ENCODE data around the gene USP6NL.

Gene USP6NL

DNA sequence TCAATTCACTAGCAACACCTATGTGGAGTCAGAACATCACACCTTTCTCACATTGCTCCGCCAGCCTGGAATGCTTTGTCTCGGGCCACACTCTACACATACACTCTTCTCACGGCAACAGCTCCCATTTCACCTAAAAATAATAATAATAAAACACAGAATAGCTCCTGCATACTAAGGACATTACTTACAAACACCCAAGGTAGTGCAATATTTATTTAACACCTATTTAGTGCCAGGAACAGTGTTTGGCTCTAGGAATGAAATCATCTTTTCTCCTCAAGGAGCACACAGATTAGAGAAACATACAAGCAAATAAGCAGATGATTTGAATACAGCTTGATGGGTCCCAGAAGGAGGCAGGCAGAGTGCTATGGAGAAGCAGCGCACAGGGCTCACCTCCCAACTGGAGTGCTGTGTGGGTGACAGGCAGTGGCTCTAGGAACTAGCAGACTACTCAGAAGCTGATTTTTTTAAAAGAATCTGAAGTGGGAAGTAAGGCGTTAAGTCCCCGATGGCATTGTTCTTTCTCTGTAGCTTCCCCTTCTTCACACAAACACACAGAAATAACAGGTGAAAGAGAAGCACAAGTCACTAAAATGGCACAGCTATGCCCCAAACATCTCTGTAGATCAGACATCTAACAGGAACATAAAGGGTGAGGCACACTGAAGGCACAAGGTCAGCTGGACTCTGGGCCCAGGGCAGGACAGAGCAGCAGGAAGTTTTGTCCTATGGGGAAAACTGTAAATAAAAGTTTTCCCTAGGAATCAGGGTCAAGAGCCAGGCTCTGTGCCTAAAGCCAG lies 16.7 kb downstream of the USP6NL start:
- no peak for DNase-seq (ENCODE audit: low read depth, low spot score)

DNA sequence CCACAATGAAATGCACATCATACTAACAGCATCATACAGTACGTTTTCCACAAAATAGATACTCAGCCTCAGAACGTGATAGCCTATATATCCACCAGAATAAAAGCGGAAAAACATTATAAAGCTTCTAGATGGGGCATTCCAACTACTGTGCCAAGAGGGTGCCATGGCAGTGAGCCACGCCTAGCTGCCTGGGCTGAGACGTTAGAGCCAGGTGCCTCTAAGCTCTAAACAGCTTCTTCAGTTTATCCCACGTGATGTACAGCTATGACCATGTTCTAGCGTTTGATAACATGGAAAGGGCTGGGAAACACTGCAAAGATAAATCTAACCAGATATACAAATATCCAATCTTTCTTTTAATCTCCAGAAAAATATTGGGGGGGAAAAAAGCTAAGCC lies 17.8 kb downstream of the USP6NL start:
- no peak for DNase-seq (ENCODE audit: low read depth, low spot score)

DNA sequence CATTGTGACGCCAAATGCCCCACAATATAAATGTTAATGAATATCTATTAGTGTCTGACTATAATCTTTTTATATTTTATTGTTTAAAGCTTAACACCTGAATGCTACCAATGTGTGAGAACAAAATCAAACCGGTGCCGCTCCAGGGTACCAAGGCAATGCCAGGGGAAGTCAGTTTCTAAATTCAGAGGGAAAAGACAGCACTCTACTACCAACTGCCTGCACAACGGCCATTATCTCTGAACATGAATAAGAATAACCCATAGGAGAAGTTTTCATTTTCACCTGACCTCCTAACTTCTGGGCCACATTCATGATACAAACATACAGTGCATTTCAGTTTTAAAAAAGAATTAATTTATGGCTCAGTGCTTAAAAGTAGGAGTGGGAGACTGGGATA lies 21.7 kb downstream of the USP6NL start:
- DNase-seq (ENCODE audit: low read depth, low spot score), result no peak

DNA sequence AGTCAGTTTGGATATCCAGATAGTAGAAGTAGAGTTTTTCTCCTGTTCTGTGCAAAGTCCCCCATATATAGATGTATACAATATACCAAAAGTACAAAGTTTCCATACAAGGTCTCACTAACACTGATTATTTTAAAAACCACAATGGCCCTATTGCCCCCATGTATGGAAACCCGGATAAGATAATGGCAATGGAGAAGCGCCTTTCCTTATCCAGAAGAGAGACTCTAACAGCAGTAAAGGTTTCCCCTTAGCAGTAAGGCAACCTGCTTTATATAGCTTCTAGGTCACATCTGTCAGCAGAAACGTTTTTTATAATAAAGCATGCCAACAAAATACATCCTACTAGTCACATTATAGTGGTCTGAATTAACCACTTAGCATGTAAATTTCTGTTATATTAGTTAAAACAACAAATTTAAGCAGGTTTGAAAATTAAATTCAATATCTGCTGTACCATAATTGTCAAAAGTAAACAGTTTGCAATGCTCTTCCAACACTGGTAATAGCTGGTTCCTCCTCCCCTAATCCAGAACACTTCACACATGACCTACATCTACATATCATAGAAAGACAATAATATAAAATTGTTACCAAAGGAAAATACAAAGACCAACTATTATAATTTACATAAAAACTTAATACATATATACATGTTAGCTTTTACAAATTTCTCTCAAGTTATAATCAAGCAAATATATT lies 22.4 kb downstream of the USP6NL start:
- DNase-seq (ENCODE audit: low read depth, low spot score), result no peak

DNA sequence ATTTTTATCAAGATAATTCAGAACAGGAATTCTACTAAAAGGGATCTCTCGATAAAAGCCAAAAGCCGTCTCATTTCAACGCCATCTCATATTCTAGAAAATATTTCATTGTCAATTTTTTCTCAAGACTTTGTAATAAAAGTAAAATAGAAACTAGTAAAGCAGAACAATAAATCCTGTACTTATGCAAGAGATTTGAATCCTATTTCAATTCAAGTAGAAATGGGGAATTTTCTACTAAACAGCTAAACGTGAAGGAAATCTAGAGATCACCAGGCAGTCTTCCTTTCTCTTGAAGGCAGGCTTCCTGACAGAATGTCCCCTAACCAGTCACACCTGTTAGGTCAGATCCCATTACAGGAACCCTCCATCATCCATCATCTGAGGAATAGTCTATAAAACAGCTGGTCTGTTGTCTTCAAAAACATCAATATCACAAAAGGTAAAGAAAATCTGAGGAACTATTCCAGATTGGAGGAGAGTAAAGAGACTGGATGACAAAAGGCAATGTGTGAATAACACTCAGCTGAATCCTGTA lies 23.7 kb downstream of the USP6NL start:
- no peak for DNase-seq (ENCODE audit: low read depth, low spot score)

DNA sequence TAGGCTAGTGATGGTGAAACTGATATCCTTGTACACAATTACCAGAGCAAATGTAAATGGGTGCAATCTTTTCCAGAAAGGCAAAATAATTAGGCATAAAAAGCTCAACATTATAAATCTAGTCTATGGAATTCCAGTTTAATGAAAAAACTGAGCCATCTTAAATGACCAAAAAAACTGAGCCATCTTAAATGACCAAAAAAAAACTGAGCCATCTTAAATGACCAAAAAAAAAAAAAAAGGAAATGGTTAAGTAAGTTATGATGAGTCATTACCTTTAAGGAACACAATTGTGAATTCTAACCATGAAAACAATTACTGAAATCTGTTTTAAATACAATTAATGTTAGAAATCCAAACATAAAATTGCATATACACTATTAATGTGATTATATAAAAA lies 25.3 kb downstream of the USP6NL start:
- DNase-seq (ENCODE audit: low read depth, low spot score), result no peak

DNA sequence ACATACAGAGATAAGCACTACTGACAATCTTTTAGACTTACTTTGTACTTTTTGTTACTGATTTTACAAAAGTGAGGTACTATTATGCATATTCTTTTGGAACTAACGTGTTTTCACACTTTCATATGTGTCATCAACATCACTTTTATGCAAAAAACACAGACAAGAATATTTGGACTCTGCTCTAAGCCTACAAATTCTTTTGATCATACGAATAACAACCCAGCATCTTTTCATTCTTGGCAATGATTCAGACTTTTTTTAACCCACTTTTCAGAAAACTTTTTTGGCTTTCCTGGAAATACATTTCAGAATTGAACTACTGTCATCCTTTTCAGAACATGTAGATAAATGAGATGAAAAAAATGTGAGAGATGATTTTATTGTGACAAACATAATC lies 30.2 kb downstream of the USP6NL start:
- no peak for DNase-seq (ENCODE audit: low read depth, low spot score)

DNA sequence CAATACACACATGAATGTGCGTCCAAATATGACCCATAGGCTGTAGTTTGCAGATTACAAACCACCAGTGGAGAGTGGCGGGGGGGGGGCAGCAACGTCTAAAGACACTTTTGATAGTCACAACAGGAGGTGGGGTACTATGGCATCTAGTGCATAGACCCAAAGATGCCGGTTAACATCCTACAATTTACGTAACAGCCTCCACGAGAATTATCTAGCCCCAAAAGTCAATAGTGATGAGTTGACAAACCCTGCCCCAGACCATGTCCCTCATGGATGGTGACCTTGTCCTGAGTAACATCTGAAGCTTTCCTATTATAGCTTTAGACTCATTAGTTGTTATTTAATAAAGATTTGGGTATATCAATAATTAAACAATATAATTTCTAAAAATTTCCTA lies 31.6 kb downstream of the USP6NL start:
- no peak for DNase-seq (ENCODE audit: low read depth, low spot score)

DNA sequence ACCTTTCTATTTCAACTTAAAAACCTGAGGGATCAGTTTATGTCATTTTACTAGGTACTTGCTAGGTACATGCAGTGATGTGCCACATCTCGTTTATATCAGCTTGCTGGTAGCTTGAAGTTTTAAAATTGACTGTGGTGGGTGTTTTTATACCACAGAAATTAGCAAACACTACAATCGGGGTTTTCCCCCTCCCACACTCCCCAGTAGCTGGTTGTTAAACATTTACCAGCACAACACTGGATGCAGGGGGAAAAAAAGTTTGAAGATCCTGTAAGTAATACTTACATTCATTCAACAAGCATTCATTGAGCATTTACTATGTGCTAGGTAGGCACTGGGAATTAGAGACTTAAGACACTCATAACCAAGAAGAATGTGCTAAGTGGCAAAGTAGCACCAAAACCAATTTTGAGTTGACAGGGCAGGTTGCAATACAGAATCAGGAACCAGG lies 32.6 kb downstream of the USP6NL start:
- no peak for DNase-seq (ENCODE audit: low read depth, low spot score)

DNA sequence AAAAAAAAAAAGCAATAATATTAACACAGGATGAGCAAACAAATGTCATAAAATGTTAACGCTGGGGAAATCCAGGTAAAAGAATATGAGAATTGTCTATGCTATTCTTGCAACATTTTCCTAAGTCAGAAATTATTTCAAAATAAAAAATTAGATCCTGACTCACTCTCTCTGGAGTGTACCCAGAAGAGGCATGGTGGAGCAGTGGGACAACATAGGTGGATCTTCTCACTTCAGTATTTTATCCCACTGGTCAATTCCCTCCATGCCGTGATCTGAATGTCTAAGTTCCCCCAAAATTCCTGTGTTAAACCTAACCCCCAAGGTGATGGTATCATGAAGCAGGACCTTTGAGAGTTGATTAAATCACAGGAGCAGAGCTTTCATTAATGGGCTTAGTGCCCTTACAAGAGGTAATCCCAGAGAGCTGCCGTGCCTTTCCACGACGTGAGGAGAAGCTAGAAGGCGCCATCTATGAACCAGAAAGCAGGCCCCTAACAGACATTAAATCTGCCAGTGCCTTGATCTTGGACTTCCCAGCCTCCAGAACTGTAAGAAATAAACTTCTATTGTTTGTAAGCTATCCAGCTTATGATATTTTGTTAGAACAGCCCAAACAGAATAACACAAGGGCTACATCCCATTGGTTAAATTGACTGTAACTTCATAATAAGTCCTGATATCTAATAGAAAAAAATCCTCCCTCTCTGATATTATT lies 35.2 kb downstream of the USP6NL start:
- no peak for DNase-seq (ENCODE audit: low read depth, low spot score)

DNA sequence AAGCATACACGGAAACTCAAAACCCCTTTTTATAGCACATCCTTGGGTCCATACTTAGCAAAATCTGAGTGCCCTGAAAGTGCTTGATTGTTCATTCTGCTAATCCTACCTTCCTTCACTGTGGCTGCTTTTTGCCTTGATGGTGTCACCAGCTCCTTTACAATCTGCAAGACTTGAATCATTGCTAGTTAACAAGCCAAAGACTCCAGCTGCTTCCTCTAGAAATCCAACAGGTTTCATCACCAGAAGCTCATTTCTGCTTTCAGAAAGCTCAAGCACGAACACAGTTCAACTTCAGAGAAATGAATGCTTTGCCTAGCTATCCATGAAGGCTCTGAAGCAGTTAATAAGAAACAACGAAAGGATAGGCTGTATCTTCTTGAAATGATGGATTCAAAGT lies 38.0 kb downstream of the USP6NL start:
- peak; percentile 28 for DNase-seq (ENCODE audit: low read depth, low spot score)

DNA sequence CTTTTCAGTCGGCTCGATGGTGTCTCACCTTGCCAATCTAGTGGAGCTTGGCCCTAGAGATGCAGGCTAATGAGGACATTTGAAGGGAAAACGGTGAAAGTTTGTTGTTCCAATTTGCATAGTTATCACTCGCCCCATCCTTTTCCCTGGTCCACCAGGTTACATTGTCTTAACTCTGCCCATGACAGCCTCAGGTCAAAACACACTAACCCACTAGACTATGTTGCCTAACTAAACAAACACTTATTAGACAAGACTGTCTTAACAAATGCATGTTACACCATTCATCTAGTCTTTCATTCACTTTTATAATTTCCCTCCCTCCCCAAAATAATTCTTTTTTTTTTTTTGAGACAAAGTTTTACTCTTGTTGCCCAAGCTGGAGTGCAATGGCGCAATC lies 40.7 kb downstream of the USP6NL start:
- DNase-seq (ENCODE audit: low read depth, low spot score), result no peak

DNA sequence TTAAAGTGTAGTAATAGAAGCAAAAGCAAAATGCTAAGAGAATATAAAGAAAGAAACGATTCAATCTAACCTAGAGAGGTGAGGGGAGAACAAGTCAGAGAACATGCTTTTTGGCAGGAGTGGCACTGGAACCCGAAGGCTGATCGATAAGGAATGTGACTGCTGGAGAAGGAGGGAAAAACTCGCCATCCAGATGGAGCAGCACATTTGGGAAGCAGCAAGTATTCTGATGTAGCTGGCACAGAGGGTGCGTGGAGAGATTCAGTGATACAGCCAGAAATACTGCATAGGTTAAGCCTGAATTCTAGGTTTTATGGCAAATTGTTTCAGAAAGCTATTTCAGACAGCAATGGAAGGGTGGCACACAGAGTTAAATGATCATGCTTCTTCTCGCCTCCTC lies 42.0 kb downstream of the USP6NL start:
- DNase-seq (ENCODE audit: low read depth, low spot score), result no peak

DNA sequence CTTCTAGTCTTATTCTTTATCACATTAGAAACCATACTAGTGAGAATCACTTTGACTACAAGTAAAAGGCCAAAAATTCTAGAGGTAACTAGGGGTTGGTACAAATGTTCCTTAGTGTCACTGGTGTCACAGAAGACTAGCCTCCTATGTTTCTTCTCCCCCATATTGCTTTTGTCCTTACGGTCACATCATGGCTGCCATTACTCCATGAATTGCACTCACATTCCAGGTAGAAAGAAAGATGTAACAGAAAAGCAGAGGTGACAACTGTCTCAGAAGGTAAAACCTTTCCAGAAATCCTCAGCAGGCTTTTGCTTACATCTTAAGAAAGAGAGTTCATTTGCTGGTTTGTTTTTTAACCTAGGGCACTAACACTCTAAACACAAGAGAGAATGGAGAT lies 42.9 kb downstream of the USP6NL start:
- no peak for DNase-seq (ENCODE audit: low read depth, low spot score)

DNA sequence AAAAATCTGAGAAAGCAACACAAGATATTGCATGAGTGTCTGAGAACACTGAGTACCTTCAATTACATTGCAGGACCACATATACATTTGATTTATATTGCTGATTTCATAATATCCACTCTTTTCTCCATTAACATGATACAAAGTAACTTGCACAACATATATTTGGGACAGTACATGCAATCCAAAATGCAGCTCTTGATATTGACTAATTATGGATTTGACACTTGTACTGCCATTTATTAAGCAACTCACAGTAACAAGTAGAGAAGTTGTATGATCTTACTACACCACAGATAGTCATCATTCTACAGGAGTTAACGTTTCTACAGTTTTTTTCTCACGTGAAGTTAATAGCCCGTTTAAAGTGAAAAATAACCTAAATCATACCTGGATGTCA lies 46.7 kb downstream of the USP6NL start:
- no peak for DNase-seq (ENCODE audit: low read depth, low spot score)

DNA sequence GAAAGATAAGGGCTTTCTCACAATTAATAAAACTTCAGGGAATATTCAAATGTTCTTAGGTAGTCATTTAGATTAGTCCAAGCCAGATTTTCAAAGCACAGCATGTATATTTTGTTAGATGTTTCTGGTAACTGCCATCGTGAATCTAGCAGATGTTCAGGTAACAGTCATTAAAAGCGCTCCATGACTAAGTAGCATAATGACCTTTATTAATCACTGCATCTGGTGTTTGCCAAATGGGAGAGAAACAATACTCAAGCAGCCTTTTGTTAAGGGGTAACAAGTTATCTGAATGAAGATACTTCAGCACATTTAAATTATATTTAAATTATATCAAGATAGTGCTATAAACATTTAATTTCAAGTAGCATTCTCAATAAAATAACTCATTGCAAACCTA lies 47.5 kb downstream of the USP6NL start:
- DNase-seq (ENCODE audit: low read depth, low spot score), result no peak

DNA sequence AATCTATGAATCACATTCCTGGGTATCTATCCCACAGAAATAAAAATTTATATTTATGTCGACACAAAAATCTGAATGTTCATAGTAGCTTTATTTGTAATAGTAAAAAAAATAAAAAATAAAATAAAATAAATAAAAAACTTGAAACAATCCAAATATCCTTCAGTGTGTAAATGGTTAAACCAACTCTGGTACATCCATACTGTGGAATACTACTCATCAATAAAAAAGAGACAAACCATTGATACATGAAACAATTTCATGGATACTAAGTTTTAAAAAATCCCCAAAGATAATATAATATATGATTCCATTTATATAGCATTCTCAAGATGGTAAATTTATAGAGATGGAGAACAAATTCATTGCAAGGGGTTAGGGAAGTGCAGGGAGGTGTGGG lies 48.6 kb downstream of the USP6NL start:
- no peak for DNase-seq (ENCODE audit: low read depth, low spot score)

DNA sequence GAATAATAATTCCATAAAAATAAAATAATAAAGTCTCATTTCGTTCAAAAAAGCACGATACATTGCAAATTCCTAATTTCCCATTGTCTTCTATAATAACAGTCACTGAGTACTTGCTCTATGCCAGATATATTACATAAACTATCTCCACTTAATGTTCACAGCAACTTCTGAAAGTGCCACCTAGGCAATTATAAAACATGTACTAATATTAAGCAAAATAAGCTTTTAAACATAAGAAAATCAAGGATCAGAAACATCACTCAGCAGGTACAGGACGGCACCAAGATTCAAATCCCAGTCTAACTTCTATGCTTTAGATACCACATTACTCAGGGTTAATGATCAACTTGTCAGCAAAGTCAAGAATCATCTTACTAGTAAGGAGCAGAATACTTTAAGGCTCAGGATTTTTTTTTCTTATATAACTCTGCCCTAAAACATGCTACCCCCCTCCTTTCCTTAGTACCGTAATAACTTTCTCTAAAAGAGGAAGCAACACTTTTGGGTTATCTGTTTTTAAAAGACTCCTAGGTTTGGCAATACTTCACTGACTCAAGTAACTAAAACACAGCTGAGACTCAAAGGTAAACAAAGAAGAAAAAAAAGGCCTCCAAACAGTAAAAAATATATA lies 51.3 kb downstream of the USP6NL start:
- DNase-seq (ENCODE audit: low read depth, low spot score), result no peak

DNA sequence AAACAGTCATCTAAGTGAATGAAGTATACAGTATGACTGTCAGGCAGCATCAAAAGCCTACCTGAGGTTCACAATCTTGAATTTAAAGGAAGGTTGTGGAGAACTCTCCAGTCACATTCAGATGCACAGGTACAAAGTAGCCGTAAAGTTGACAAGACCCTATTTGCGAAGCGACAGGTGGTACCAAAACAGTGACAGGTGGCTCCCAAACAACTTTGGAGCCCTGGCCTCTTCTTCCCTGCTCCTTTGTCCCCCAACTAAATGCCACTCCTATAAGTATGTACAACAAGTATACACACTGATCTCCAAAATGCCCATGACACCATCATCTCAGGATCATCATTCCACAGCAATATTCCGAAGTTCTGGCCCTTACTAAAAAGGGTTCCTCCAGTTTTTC lies 53.5 kb downstream of the USP6NL start:
- no peak for DNase-seq (ENCODE audit: low read depth, low spot score)

DNA sequence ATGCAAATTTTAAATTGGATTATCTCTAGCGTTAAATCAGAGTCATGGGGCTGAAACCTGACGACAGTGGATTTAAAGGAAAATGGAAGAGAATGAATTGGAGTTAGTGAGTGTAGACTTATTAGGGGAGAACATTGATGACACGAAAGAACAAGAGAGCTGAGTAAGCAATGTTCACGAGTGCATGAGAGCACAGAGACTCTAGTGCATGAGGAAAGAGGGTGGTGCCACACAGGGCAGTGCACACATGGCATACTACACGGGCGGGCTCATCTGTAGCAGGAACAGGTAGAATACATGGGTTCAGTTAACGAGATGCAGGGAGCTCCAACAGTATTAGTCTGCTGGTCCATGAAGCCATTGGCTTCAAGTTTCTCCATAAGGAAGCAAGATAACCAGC lies 53.9 kb downstream of the USP6NL start:
- no peak for DNase-seq (ENCODE audit: low read depth, low spot score)

DNA sequence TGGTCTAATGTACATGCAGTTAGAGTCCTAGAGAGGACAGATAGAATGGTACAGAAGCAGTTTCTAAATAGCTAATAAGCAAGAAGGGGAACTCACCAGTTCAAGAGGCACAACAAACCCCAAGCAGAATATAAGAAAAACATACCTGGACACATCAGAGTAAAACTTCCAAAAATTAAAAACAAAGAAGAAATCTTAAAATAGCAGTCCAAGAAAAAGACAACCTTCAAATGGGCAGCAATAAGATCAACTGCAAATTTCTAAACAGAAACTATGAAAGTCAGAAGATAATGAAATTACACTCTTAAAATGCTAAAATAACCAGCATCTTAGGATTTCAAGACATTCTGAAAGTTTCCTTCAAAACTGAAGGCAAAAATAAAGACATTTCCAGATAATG lies 55.9 kb downstream of the USP6NL start:
- DNase-seq (ENCODE audit: low read depth, low spot score), result no peak
